Gastroesophageal sphincter (tissue), 4 donors: ENCODE data around the gene FHAD1. TPM values are rescaled to one million over a fixed set of nuclear protein-coding genes. Genes with fewer than 3 reads are reported as not detected.
"Not testable (repeated sequence)": the region's sequence is repeated elsewhere in the genome, so short reads cannot be mapped to it uniquely, and the experiment has no call there.

ENCODE experiments used
- ATAC-seq: fragments of 150-250 bp; one replicate; pipeline ENCODE4 v1.9.1; 2016; ENCODE audit warnings: mild to moderate bottlenecking, moderate library complexity
- H3K27ac ChIP-seq, 4 donors: fragments of 200-600 bp; sonication (generic) in 3 of 4; 1 replicate in 3 of 4; 2 replicates in 1 of 4; pipeline ENCODE4 v1.5.1; 2016 to 2019
- H3K27me3 ChIP-seq: fragments of 200-600 bp; sonication (generic); one replicate; pipeline ENCODE4 v1.5.1; 2019
- H3K36me3 ChIP-seq, 2 donors: fragments of 200-600 bp; sonication (generic); one replicate each; pipeline ENCODE4 v1.5.1; 2019; ENCODE audit warnings: control low read depth in 1 of 2
- H3K4me1 ChIP-seq, 3 donors: fragments of 200-600 bp; sonication (generic); 1 replicate in 2 of 3; 2 replicates in 1 of 3; pipeline ENCODE4 v1.5.1; 2016 to 2019; ENCODE audit warnings: control low read depth in 2 of 3
- H3K4me3 ChIP-seq, 2 donors: fragments of 200-600 bp; sonication (generic); one replicate each; pipeline ENCODE4 v1.5.1; 2019; ENCODE audit warnings: mild to moderate bottlenecking in 1 of 2, moderate library complexity in 1 of 2
- H3K9me3 ChIP-seq, 3 donors: fragments of 200-600 bp; sonication (generic); one replicate each; pipeline ENCODE4 v1.5.1; 2017 to 2019; ENCODE audit warnings: control low read depth in 2 of 3
- EP300 ChIP-seq: sonication (generic); formaldehyde crosslinking; IDR thresholded peaks from one replicate; pipeline ENCODE4 v1.6.1; 2017; ENCODE audit warnings: antibody characterized with exemption, mild to moderate bottlenecking
- POLR2A ChIP-seq, 2 donors: fragments of 450-650 bp; IDR thresholded peaks; one replicate each; pipeline ENCODE4 v1.6.1; 2017; ENCODE audit warnings: antibody characterized with exemption in 2 of 2, mild to moderate bottlenecking in 2 of 2, moderate library complexity in 1 of 2
- POLR2AphosphoS5 ChIP-seq: sonication (generic); formaldehyde crosslinking; IDR thresholded peaks from one replicate; pipeline ENCODE4 v1.6.1; 2017; ENCODE audit warnings: antibody characterized with exemption
- WGBS, 2 donors: methylation state at CpG; one replicate each; pipeline ENCODE4 v1.1.5; 2018; ENCODE audit warnings: low coverage in 1 of 2; 5-methylcytosine and 5-hydroxymethylcytosine counted together
- total RNA-seq, 4 donors: library from RNA; depleted of rRNA; stranded (reverse); fragments of >200 nt; gene quantifications; one replicate each; pipeline ENCODE4 v1.1.0, GENCODE V29; 2016
- TF ChIP-seq, protein P1 (sequence below), 4 experiments: fragments of 200-600 bp in 2 of 4; fragments of 450-650 bp in 2 of 4; sonication (generic) in 1 of 4; IDR thresholded peaks; one replicate each; pipeline ENCODE4 v1.5.1; 2017 to 2019; ENCODE audit warnings: antibody characterized with exemption in 4 of 4, mild to moderate bottlenecking in 2 of 4, moderate library complexity in 2 of 4

FHAD1 gene
- total RNA-seq, 4 donors from 2014 or later: 1.1 TPM; not detected in 3

DNA sequence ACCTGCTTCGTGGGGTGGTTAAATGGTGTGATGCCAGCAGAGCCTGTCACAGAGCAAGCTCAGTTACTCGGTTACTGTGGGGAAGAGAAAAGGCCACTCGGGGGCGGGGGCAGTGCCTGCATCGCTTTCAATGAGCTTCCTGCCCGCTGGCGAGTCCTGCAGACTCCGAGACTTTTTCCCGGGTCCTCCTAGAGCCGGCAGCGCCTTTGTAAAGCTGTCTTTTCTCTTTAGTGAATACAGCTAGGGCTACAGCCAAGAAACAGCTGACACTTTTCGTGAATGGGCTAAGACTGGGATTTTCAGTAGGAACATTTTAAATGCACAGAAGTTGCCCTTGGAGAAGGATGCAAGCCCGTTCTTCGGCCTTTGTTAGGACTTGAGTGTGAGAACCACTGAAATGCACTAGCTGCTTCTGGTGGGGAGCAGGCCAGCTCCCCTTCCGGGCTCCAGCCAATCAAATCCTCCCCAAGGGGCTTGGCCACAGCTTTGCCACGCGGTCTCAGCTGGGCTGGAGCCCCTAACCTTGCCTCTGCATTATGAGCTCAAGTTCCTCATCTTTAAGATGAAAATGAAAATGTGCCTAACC lies 139.2 kb downstream of the FHAD1 start:
- Histone ChIP-seq H3K4me3 (no peak overlapping the region), H3K27me3 (no peaks in the 10 kb centered on the region), H3K36me3 (no peaks in the 10 kb centered on the region), H3K27ac (no peak overlapping the region), H3K9me3 (no peaks in the 10 kb centered on the region), H3K4me1 (peaks cover 0 to 12% (median 0%) of the 10 kb centered on the region in 3 donors)
- TF ChIP-seq, protein P1, sequence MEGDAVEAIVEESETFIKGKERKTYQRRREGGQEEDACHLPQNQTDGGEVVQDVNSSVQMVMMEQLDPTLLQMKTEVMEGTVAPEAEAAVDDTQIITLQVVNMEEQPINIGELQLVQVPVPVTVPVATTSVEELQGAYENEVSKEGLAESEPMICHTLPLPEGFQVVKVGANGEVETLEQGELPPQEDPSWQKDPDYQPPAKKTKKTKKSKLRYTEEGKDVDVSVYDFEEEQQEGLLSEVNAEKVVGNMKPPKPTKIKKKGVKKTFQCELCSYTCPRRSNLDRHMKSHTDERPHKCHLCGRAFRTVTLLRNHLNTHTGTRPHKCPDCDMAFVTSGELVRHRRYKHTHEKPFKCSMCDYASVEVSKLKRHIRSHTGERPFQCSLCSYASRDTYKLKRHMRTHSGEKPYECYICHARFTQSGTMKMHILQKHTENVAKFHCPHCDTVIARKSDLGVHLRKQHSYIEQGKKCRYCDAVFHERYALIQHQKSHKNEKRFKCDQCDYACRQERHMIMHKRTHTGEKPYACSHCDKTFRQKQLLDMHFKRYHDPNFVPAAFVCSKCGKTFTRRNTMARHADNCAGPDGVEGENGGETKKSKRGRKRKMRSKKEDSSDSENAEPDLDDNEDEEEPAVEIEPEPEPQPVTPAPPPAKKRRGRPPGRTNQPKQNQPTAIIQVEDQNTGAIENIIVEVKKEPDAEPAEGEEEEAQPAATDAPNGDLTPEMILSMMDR (IDR thresholded peaks at IDR 0.05): no peak
- no peak for TF ChIP-seq EP300
- TF ChIP-seq POLR2A (IDR thresholded peaks at IDR 0.05): no peak
- no peak for TF ChIP-seq POLR2AphosphoS5
- WGBS, 2 donors: 15 to 16% methylated on average over 5 to 6 of the region's 17 CpGs
- ATAC-seq: no peak

DNA sequence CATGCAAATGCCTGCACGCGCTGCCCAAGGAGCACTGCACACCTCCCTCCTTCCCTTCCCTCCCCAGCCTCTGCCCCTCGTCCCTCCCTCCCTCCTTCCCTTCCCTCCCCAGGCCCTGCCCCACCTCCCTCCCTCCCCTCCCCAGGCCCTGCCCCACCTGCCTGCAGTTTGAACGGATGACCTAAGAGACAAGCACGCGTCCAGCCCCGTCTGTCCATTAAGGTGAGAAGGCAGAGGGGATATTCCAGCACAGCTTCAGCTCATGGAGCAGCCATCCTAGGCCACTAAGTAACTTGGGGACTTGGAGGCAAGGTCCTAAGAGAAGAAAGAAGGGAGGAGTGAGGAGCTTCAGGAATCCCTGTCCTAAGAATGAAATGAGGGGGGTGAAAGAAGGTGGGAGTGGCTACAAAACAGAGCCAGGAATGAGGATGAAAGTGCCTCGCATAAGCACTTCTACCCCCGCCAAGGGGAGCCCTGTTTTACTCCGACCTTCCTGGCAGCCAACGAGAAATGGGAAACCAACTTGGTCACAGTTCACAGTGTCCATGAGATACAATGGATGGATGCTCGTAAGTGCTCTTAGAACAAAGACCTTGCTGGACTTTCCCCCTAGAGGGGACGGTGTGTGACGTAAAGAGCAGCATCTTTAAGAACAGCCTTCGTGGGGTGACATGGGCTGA lies 141.3 kb downstream of the FHAD1 start:
- ATAC-seq: no peak

DNA sequence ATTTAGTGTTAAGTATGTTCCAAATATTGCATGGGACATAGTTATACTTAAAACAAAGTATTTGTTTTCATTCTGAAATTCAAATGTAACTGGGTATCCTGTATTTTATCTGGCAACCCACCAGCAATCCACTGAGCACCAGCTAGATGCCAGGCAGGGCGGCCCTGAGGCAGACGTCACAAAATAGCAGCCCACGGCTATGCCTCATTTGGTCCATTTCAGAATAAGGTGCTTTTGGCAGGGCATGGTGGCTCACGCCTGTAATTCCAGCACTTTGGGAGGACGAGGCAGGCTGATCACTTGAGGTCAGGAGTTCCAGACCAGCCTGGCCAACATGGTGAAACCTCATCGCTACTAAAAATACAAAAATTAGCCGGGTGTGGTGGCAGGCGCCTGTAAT lies 142.8 kb downstream of the FHAD1 start:
- WGBS, 2 donors: 97% methylated on average over 7 of the region's 8 CpGs; no CpG with 5 or more reads in 1 of the 2 donors
- H3K27ac ChIP-seq, H3K4me1 ChIP-seq, H3K4me3 ChIP-seq, ATAC-seq, H3K9me3 ChIP-seq, H3K27me3 ChIP-seq, H3K36me3 ChIP-seq: not testable (repeated sequence)

More for the DNA sequence above, 141.3 kb downstream of the FHAD1 start:
- no peak overlapping the region for H3K27ac ChIP-seq
- no peaks in the 10 kb centered on the region for H3K9me3 ChIP-seq
- no peak overlapping the region for H3K4me3 ChIP-seq
- no peaks in the 10 kb centered on the region for H3K36me3 ChIP-seq
- H3K4me1 ChIP-seq: peaks cover 0 to 12% (median 0%) of the 10 kb centered on the region in 3 donors
- WGBS, 2 donors: 83 to 92% methylated on average over 7 to 8 of the region's 15 CpGs
- no peak for TF ChIP-seq POLR2AphosphoS5
- no peak for TF ChIP-seq EP300
- no peak for TF ChIP-seq POLR2A (IDR thresholded peaks at IDR 0.05)
- TF ChIP-seq, protein P1 (IDR thresholded peaks at IDR 0.05): no peak
- no peaks in the 10 kb centered on the region for H3K27me3 ChIP-seq

DNA sequence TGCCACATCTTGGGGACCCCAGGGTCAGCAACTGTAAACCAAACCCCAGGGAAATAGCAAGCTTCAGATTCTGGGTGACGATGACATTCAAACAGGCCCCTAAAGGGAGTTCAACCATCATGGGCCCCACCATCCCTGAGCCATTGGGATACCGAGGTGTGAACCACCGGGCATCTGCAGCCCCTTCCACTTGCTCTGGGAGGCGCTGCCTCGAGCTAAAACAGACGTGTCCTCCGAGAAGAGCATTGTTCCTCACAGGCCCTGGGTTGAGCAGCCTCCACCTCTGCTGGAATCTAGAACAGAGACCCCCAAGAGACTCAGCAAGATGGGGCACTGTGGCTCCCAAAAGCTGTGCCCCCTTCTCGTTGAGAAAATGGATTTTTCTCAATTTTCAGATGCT lies 143.6 kb downstream of the FHAD1 start:
- ATAC-seq: no peak
- H3K27me3 ChIP-seq: no peaks in the 10 kb centered on the region
- TF ChIP-seq POLR2A (IDR thresholded peaks at IDR 0.05) (no peak), POLR2AphosphoS5 (no peak), EP300 (no peak)
- TF ChIP-seq, protein P1 (IDR thresholded peaks at IDR 0.05): no peak
- 80 to 90% methylated on average over 2 of the region's 8 CpGs for WGBS, 2 donors
- H3K27ac ChIP-seq: no peak overlapping the region
- H3K36me3 ChIP-seq: no peaks in the 10 kb centered on the region
- H3K9me3 ChIP-seq: no peaks in the 10 kb centered on the region
- H3K4me1 ChIP-seq: peaks cover 0 to 8% (median 0%) of the 10 kb centered on the region in 3 donors
- H3K4me3 ChIP-seq: no peak overlapping the region

DNA sequence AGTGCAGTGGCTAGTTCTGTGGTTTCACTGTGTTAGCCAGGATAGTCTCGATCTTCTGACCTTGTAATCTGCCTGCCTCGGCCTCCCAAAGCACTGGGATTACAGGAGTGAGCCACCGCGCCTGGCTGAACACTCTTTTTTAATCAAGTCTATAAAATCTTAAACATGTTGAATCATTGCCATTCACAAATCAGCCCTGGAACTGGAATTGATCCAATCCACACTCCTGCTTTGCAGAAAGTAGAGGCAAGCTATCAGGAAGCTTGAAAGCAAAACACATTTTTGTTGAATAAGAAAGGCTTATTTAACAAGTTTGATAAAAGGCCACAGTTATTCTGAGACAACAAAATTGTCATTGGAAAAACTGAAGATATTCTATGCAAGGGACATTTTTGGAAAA lies 144.3 kb downstream of the FHAD1 start:
- Histone ChIP-seq H3K27ac (no peak overlapping the region), H3K4me3 (no peak overlapping the region), H3K9me3 (no peaks in the 10 kb centered on the region), H3K36me3 (no peaks in the 10 kb centered on the region), H3K4me1 (peaks cover 0 to 2% (median 0%) of the 10 kb centered on the region in 3 donors), H3K27me3 (no peaks in the 10 kb centered on the region)
- 88 to 91% methylated on average over 3 to 4 of the region's 4 CpGs for WGBS, 2 donors
- TF ChIP-seq, protein P1 (IDR thresholded peaks at IDR 0.05): no peak
- ATAC-seq: no peak
